Activated naive CD4-positive, alpha-beta T cell treated with anti-CD3 and anti-CD28 coated beads, Interleukin-2, amount 50 U/mL, for 72 hours (primary cell): Measurements from ENCODE around the gene DMBT1. TPM values are rescaled to one million over a fixed set of nuclear protein-coding genes. Genes with fewer than 3 reads are reported as not detected.

ENCODE experiments used
- ATAC-seq, 2 donors: fragments of 150-1000 bp; cut with Tn5 transposase; 2 replicates each; pipeline ENCODE4 v1.10.0; 2021; ENCODE audit warnings: mild to moderate bottlenecking in 2 of 2, moderate library complexity in 2 of 2
- DNase-seq, 2 donors: peaks; one replicate each; pipeline ENCODE4 v3.0.0; 2021 to 2022; ENCODE audit warnings: low spot score in 2 of 2
- H3K27ac Mint-ChIP-seq, 2 donors: one replicate each; pipeline ENCODE4 v1.8.0; 2022; ENCODE audit warnings: mild to moderate bottlenecking in 2 of 2, mixed read lengths in 2 of 2
- H3K36me3 Mint-ChIP-seq, 2 donors: one replicate each; pipeline ENCODE4 v1.8.0; 2022; ENCODE audit warnings: mixed read lengths in 2 of 2
- H3K9me3 Mint-ChIP-seq, 2 donors: one replicate each; pipeline ENCODE4 v1.8.0; 2022; ENCODE audit warnings: mixed read lengths in 2 of 2
- total RNA-seq, 2 donors: library from RNA; stranded (reverse); gene quantifications; one replicate each; pipeline ENCODE4 v1.2.3, GENCODE V29; 2022

Gene DMBT1
- total RNA-seq, 2 donors from 2014 or later = not detected

- no peaks in the 10 kb centered on the region for H3K9me3 Mint-ChIP-seq
These were observed 105.4 kb downstream of the DMBT1 start for GRCh38 chr10:122665946-122666345.

GRCh38 chr10:122669045-122669444, 108.5 kb downstream of the DMBT1 start:
- no peaks in the 10 kb centered on the region for H3K36me3 Mint-ChIP-seq
- no peak for ATAC-seq

More at GRCh38 chr10:122665946-122666345, 105.4 kb downstream of the DMBT1 start:
- no peak for ATAC-seq
- DNase-seq = no peak
- Mint-ChIP-seq H3K27ac (no peak overlapping the region), H3K36me3 (no peaks in the 10 kb centered on the region)

GRCh38 chr10:122669842-122670241, 109.3 kb downstream of the DMBT1 start:
- ATAC-seq (no peak), DNase-seq (no peak)
- Mint-ChIP-seq H3K27ac (no peak overlapping the region), H3K9me3 (no peaks in the 10 kb centered on the region), H3K36me3 (no peaks in the 10 kb centered on the region)

More at GRCh38 chr10:122669045-122669444, 108.5 kb downstream of the DMBT1 start:
- Mint-ChIP-seq H3K27ac (no peak overlapping the region), H3K9me3 (no peaks in the 10 kb centered on the region)
- no peak for DNase-seq

GRCh38 chr10:122671355-122671754, 110.8 kb downstream of the DMBT1 start:
- ATAC-seq (no peak), DNase-seq (no peak)
- Mint-ChIP-seq H3K36me3 (no peaks in the 10 kb centered on the region), H3K9me3 (no peaks in the 10 kb centered on the region), H3K27ac (no peak overlapping the region)

GRCh38 chr10:122672655-122673054, 112.1 kb downstream of the DMBT1 start:
- DNase-seq = no peak
- Mint-ChIP-seq H3K9me3 (no peaks in the 10 kb centered on the region), H3K36me3 (no peaks in the 10 kb centered on the region), H3K27ac (no peak overlapping the region)
- no peak for ATAC-seq

GRCh38 chr10:122673269-122673668, 112.7 kb downstream of the DMBT1 start:
- Mint-ChIP-seq H3K27ac (peak overlapping the region in 1 of 2 donors; percentile 24), H3K9me3 (no peaks in the 10 kb centered on the region), H3K36me3 (no peaks in the 10 kb centered on the region)
- no peak for ATAC-seq
- no peak for DNase-seq

GRCh38 chr10:122673731-122674130, 113.2 kb downstream of the DMBT1 start:
- H3K27ac Mint-ChIP-seq = peak overlapping the region in 1 of 2 donors; percentile 24

GRCh38 chr10:122674781-122675180, 114.2 kb downstream of the DMBT1 start:
- Mint-ChIP-seq H3K36me3 (no peaks in the 10 kb centered on the region), H3K27ac (no peak overlapping the region)

More at GRCh38 chr10:122673731-122674130, 113.2 kb downstream of the DMBT1 start:
- Mint-ChIP-seq H3K36me3 (no peaks in the 10 kb centered on the region), H3K9me3 (no peaks in the 10 kb centered on the region)
- DNase-seq (no peak), ATAC-seq (no peak)

GRCh38 chr10:122675278-122675677, 114.7 kb downstream of the DMBT1 start:
- DNase-seq (no peak), ATAC-seq (no peak)
- Mint-ChIP-seq H3K9me3 (no peaks in the 10 kb centered on the region), H3K36me3 (no peaks in the 10 kb centered on the region), H3K27ac (no peak overlapping the region)

More at GRCh38 chr10:122674781-122675180, 114.2 kb downstream of the DMBT1 start:
- no peaks in the 10 kb centered on the region for H3K9me3 Mint-ChIP-seq
- DNase-seq (no peak), ATAC-seq (no peak)

GRCh38 chr10:122678266-122678665, 117.7 kb downstream of the DMBT1 start:
- H3K36me3 Mint-ChIP-seq = no peaks in the 10 kb centered on the region
- no peaks in the 10 kb centered on the region for H3K9me3 Mint-ChIP-seq
- no peak overlapping the region for H3K27ac Mint-ChIP-seq
- DNase-seq (no peak), ATAC-seq (no peak)

- peaks cover 0 to 4% of the 10 kb centered on the region in 2 donors for H3K9me3 Mint-ChIP-seq
- no peak overlapping the region for H3K27ac Mint-ChIP-seq
- DNase-seq (no peak), ATAC-seq (no peak)
- no peaks in the 10 kb centered on the region for H3K36me3 Mint-ChIP-seq
These were observed 122.0 kb downstream of the DMBT1 start for GRCh38 chr10:122682522-122682921.

GRCh38 chr10:122688293-122688989, 127.9 kb downstream of the DMBT1 start:
- Mint-ChIP-seq H3K36me3 (no peaks in the 10 kb centered on the region), H3K9me3 (peaks cover 0 to 4% of the 10 kb centered on the region in 2 donors), H3K27ac (no peak overlapping the region)
- ATAC-seq = no peak
- no peak for DNase-seq

- Mint-ChIP-seq H3K27ac (no peak overlapping the region), H3K9me3 (peaks cover 0 to 3% of the 10 kb centered on the region in 2 donors), H3K36me3 (no peaks in the 10 kb centered on the region)
- DNase-seq = no peak
- no peak for ATAC-seq
These were observed 128.7 kb downstream of the DMBT1 start for GRCh38 chr10:122689146-122689820.

- no peak for ATAC-seq
- no peak for DNase-seq
- no peaks in the 10 kb centered on the region for H3K36me3 Mint-ChIP-seq
- no peaks in the 10 kb centered on the region for H3K9me3 Mint-ChIP-seq
- H3K27ac Mint-ChIP-seq = no peak overlapping the region
These were observed 132.2 kb downstream of the DMBT1 start for GRCh38 chr10:122692744-122693143.
